Adrenal gland (tissue), 5 donors: ENCODE measurements around the gene ABCA13.

Source experiments
- POLR2A ChIP-seq, 2 donors: fragments of 450-650 bp; IDR thresholded peaks; one replicate each; pipeline ENCODE4 v1.6.1; 2017; ENCODE audit warnings: antibody characterized with exemption in 2 of 2, mild to moderate bottlenecking in 2 of 2, moderate library complexity in 1 of 2
- TF ChIP-seq, protein P1 (sequence below), 6 experiments: fragments of 450-650 bp in 4 of 6; fragments of 200-600 bp in 2 of 6; sonication (generic) in 1 of 6; IDR thresholded peaks; 1 replicate in 5 of 6; 2 replicates in 1 of 6; pipeline versions ENCODE4 v1.5.1 to v1.8.0; 2016 to 2021; ENCODE audit warnings: antibody characterized with exemption in 6 of 6, mild to moderate bottlenecking in 2 of 6, moderate library complexity in 1 of 6
- donor health status: DM: no; HTN: no; CAD: no.

DNA sequence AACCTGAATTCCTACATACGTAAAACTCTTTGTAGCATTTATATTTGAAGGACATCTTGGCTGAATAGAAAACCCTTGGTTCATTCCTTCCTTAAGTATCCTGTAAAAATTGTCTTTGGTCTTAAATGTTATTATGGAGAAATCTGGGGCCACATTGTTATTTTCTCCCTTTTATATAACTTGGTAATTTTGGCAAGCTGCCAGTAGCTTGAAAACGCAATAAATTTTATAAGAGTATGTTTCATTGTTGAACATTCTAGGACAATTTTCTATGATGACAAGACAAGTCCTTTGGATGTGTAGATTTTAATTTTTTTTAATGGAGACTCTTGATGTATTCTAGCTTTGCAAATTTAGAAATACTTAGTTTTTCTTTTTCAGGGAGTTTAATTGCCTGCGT, 191.9 kb downstream of the ABCA13 start:
- TF ChIP-seq, protein P1, sequence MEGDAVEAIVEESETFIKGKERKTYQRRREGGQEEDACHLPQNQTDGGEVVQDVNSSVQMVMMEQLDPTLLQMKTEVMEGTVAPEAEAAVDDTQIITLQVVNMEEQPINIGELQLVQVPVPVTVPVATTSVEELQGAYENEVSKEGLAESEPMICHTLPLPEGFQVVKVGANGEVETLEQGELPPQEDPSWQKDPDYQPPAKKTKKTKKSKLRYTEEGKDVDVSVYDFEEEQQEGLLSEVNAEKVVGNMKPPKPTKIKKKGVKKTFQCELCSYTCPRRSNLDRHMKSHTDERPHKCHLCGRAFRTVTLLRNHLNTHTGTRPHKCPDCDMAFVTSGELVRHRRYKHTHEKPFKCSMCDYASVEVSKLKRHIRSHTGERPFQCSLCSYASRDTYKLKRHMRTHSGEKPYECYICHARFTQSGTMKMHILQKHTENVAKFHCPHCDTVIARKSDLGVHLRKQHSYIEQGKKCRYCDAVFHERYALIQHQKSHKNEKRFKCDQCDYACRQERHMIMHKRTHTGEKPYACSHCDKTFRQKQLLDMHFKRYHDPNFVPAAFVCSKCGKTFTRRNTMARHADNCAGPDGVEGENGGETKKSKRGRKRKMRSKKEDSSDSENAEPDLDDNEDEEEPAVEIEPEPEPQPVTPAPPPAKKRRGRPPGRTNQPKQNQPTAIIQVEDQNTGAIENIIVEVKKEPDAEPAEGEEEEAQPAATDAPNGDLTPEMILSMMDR (IDR thresholded peaks at IDR 0.05), result no peak
- TF ChIP-seq POLR2A (IDR thresholded peaks at IDR 0.05), result no peak
